HCT116 (cell line): ENCODE data around the gene BEX2. TPM values are rescaled to one million over a fixed set of nuclear protein-coding genes. Genes with fewer than 3 reads are reported as not detected.

Source experiments
- ATAC-seq: fragments of 200-7000 bp; cut with Tn5 transposase; 2 replicates; pipeline ENCODE4 v1.9.1; 2020; ENCODE audit warnings: mild to moderate bottlenecking, moderate library complexity
- BruUV-seq: library from RNA; stranded (reverse); fragments of 400-500 nt; replicated peaks from 2 replicates; lab custom pipeline; 2021; lab: Mats Ljungman, UMichigan
- CTCF ChIA-PET: fragments of 300-600 bp; sonication (Branson Sonifier 250); formaldehyde crosslinking; loops from one replicate; lab custom pipeline; 2021; ENCODE audit warnings: antibody characterized with exemption; lab: Charles Lee
- POLR2A ChIA-PET: fragments of 300-600, 350-600 bp; sonication (Branson Sonifier 250); formaldehyde crosslinking; loops from one replicate; lab custom pipeline; 2021; ENCODE audit warnings: antibody characterized with exemption; lab: Charles Lee
- RAD21 ChIA-PET, 2 experiments: fragments of 300-600 bp; sonication (Branson Sonifier 250); formaldehyde crosslinking; loops; one replicate each; lab custom pipeline; 2023; ENCODE audit warnings: low total read pairs in 2 of 2; ENCODE audit not compliant: uncharacterized antibody in 2 of 2, unreplicated experiment in 2 of 2, low non-redundant PET in 1 of 2; lab: Charles Lee
- DNase-seq: peaks from one replicate; pipeline ENCODE4 v3.0.0-alpha.2; 2010; ENCODE audit warnings: low read depth, low spot score
- H2AFZ ChIP-seq: fragments of 200-600 bp; shearing (Covaris generic), sonication (generic); 2 replicates; pipeline ENCODE4 v1.6.1; 2017; ENCODE audit warnings: low read depth, mixed run types, mixed read lengths, antibody characterized with exemption, low read length; ENCODE audit not compliant: poor library complexity, severe bottlenecking
- H3K27ac ChIP-seq: 2 replicates; pipeline ENCODE4 v1.5.1; 2012; ENCODE audit warnings: low read depth, low read length
- H3K27me3 ChIP-seq: fragments of 200-600 bp; sonication (generic); 2 replicates; pipeline ENCODE4 v1.6.1; 2016; ENCODE audit warnings: mixed run types, low read length, mixed read lengths; ENCODE audit not compliant: insufficient read depth
- H3K36me3 ChIP-seq, 2 experiments: fragments of 200-500 bp in 1 of 2; fragments of 200-600 bp in 1 of 2; sonication (Bioruptor generic) in 1 of 2; sonication (generic) in 1 of 2; 2 replicates each; pipeline versions ENCODE4 v1.5.1 to v1.6.1; 2014 to 2016; ENCODE audit warnings: low read length in 2 of 2, inconsistent platforms in 1 of 2, mixed read lengths in 1 of 2, mixed run types in 1 of 2; ENCODE audit not compliant: insufficient read depth in 2 of 2, control insufficient read depth in 1 of 2
- H3K4me1 ChIP-seq, 2 experiments: fragments of 200-600 bp in 1 of 2; sonication (generic) in 1 of 2; 2 replicates each; pipeline versions ENCODE4 v1.5.1 to v1.6.1; 2012 to 2017; ENCODE audit warnings: low read length in 2 of 2, inconsistent platforms in 1 of 2, mild to moderate bottlenecking in 1 of 2, mixed read lengths in 1 of 2, mixed run types in 1 of 2, moderate library complexity in 1 of 2; ENCODE audit not compliant: insufficient read depth in 2 of 2, control insufficient read depth in 1 of 2
- H3K4me2 ChIP-seq: fragments of 200-600 bp; sonication (generic); 2 replicates; pipeline ENCODE4 v1.6.1; 2017; ENCODE audit warnings: mixed run types, low read length, mixed read lengths
- H3K4me3 ChIP-seq, 2 experiments: fragments of 200-600 bp in 1 of 2; sonication (generic) in 1 of 2; replicated peaks in 1 of 2; 2 replicates each; pipeline ENCODE4 v1.5.1; 2011 to 2016; ENCODE audit warnings: low read length in 2 of 2, control low read depth in 1 of 2, low read depth in 1 of 2, mild to moderate bottlenecking in 1 of 2, mixed read lengths in 1 of 2, mixed run types in 1 of 2
- H3K79me2 ChIP-seq: fragments of 200-600 bp; sonication (generic); 2 replicates; pipeline ENCODE4 v1.6.1; 2017; ENCODE audit warnings: mild to moderate bottlenecking, mixed run types, low read length, moderate library complexity, mixed read lengths; ENCODE audit not compliant: insufficient read depth
- H3K9ac ChIP-seq: fragments of 200-600 bp; sonication (generic); 2 replicates; pipeline ENCODE4 v1.6.1; 2016; ENCODE audit warnings: low read length, mixed read lengths
- H3K9me2 ChIP-seq: fragments of 200-600 bp; sonication (generic), shearing (Covaris generic); 2 replicates; pipeline ENCODE4 v1.6.1; 2017; ENCODE audit warnings: mixed run types, mild to moderate bottlenecking, moderate library complexity; ENCODE audit not compliant: insufficient read depth
- H3K9me3 ChIP-seq, 2 experiments: fragments of 200-500 bp in 1 of 2; fragments of 200-600 bp in 1 of 2; sonication (Bioruptor generic) in 1 of 2; sonication (generic) in 1 of 2; 2 replicates each; pipeline ENCODE4 v1.6.1; 2014 to 2017; ENCODE audit warnings: low read length in 2 of 2, mixed read lengths in 2 of 2, inconsistent platforms in 1 of 2, low read depth in 1 of 2, mild to moderate bottlenecking in 1 of 2, mixed run types in 1 of 2, moderate library complexity in 1 of 2; ENCODE audit not compliant: control insufficient read depth in 1 of 2, insufficient read depth in 1 of 2
- H4K20me1 ChIP-seq: fragments of 200-600 bp; sonication (generic), shearing (Covaris generic); 2 replicates; pipeline ENCODE4 v1.6.1; 2017; ENCODE audit warnings: mixed run types, mild to moderate bottlenecking, moderate library complexity; ENCODE audit not compliant: insufficient read depth
- CBX3 ChIP-seq: IDR thresholded peaks from 2 replicates; pipeline ENCODE4 v1.6.1; 2012; ENCODE audit warnings: low read depth
- EGR1 ChIP-seq: IDR thresholded peaks from 2 replicates; pipeline ENCODE4 v1.6.1; 2012; ENCODE audit warnings: low read depth
- RAD21 ChIP-seq: IDR thresholded peaks from 2 replicates; pipeline ENCODE4 v1.6.1; 2012; ENCODE audit warnings: low read depth, mild to moderate bottlenecking
- SIN3A ChIP-seq: IDR thresholded peaks from 2 replicates; pipeline ENCODE4 v1.6.1; 2012; ENCODE audit warnings: low read depth
- SP1 ChIP-seq: IDR thresholded peaks from 2 replicates; pipeline ENCODE4 v1.6.1; 2012; ENCODE audit warnings: low read depth
- SRF ChIP-seq: IDR thresholded peaks from 2 replicates; pipeline ENCODE4 v1.6.1; 2012; ENCODE audit warnings: low read depth
- TCF7L2 ChIP-seq: IDR thresholded peaks from 2 replicates; pipeline ENCODE4 v1.7.0; 2011; ENCODE audit warnings: borderline replicate concordance, inconsistent platforms; ENCODE audit not compliant: insufficient read depth, insufficient read length; ENCODE audit errors: extremely low read depth
- ZFX ChIP-seq: fragments of 450-650 bp; IDR thresholded peaks from 2 replicates; pipeline ENCODE4 v1.6.1; 2017
- ZNF274 ChIP-seq: fragments of 200-500 bp; sonication (Bioruptor generic); IDR thresholded peaks from 2 replicates; pipeline ENCODE4 v1.6.1; 2014; ENCODE audit warnings: mild to moderate bottlenecking, low read depth, low read length, inconsistent platforms
- intact Hi-C: fragments of 100-400 bp; cut with micrococcal nuclease; formaldehyde crosslinking; loops from 2 replicates; pipeline ENCODE4 v1.10.0; 2022
- total RNA-seq: library from RNA; stranded (reverse); gene quantifications from one replicate; pipeline ENCODE4 v1.2.1, GENCODE V29; 2021; ENCODE audit not compliant: unreplicated experiment
- TF ChIP-seq, protein P1 (sequence below): IDR thresholded peaks from 2 replicates; pipeline ENCODE4 v1.6.1; 2011; ENCODE audit warnings: mild to moderate bottlenecking, low read length, moderate library complexity; ENCODE audit not compliant: insufficient replicate concordance; ENCODE audit errors: extremely low read depth
- TF ChIP-seq, protein P2 (sequence below): IDR thresholded peaks from 2 replicates; pipeline ENCODE4 v1.6.1; 2012; ENCODE audit warnings: low read depth

The BEX2 gene
- total RNA-seq, 1 experiment from 2014 or later, result 35.7 TPM

DNA sequence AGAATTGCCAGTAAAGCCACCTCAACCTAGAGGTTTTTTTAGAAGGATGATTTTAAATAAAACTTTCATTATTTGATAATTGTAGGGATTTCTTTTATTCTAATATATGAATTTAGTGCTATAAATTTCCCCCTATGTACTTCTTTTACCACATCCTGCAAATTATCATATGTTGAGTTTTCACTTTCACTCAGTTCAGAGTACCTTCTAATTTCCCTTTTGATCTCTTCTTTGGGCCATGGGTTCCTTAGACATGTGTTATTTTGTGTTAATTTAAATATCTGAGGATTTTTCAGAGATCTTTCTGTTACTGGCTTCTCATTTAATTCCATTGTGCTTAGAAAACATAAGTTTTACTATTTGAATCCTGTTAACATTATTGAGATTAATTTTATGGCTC, 6.1 kb downstream of the BEX2 start:
- Histone ChIP-seq H3K79me2 (no peaks in the 10 kb centered on the region), H3K4me3 (no peak overlapping the region), H2AFZ (no peak overlapping the region), H4K20me1 (no peaks in the 10 kb centered on the region), H3K9me2 (no peaks in the 10 kb centered on the region), H3K36me3 (no peaks in the 10 kb centered on the region), H3K4me1 (no peaks in the 10 kb centered on the region), H3K9ac (no peak overlapping the region), H3K4me2 (no peak overlapping the region), H3K27ac (no peak overlapping the region), H3K9me3 (no peaks in the 10 kb centered on the region), H3K27me3 (no peaks in the 10 kb centered on the region)
- intact Hi-C loops, result no loop called here
- TF ChIP-seq SP1, result no peak
- TF ChIP-seq, protein P1, sequence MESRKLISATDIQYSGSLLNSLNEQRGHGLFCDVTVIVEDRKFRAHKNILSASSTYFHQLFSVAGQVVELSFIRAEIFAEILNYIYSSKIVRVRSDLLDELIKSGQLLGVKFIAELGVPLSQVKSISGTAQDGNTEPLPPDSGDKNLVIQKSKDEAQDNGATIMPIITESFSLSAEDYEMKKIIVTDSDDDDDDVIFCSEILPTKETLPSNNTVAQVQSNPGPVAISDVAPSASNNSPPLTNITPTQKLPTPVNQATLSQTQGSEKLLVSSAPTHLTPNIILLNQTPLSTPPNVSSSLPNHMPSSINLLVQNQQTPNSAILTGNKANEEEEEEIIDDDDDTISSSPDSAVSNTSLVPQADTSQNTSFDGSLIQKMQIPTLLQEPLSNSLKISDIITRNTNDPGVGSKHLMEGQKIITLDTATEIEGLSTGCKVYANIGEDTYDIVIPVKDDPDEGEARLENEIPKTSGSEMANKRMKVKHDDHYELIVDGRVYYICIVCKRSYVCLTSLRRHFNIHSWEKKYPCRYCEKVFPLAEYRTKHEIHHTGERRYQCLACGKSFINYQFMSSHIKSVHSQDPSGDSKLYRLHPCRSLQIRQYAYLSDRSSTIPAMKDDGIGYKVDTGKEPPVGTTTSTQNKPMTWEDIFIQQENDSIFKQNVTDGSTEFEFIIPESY, result no peak
- no peak for TF ChIP-seq SRF
- no peak for TF ChIP-seq ZFX
- TF ChIP-seq, protein P2, sequence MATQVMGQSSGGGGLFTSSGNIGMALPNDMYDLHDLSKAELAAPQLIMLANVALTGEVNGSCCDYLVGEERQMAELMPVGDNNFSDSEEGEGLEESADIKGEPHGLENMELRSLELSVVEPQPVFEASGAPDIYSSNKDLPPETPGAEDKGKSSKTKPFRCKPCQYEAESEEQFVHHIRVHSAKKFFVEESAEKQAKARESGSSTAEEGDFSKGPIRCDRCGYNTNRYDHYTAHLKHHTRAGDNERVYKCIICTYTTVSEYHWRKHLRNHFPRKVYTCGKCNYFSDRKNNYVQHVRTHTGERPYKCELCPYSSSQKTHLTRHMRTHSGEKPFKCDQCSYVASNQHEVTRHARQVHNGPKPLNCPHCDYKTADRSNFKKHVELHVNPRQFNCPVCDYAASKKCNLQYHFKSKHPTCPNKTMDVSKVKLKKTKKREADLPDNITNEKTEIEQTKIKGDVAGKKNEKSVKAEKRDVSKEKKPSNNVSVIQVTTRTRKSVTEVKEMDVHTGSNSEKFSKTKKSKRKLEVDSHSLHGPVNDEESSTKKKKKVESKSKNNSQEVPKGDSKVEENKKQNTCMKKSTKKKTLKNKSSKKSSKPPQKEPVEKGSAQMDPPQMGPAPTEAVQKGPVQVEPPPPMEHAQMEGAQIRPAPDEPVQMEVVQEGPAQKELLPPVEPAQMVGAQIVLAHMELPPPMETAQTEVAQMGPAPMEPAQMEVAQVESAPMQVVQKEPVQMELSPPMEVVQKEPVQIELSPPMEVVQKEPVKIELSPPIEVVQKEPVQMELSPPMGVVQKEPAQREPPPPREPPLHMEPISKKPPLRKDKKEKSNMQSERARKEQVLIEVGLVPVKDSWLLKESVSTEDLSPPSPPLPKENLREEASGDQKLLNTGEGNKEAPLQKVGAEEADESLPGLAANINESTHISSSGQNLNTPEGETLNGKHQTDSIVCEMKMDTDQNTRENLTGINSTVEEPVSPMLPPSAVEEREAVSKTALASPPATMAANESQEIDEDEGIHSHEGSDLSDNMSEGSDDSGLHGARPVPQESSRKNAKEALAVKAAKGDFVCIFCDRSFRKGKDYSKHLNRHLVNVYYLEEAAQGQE, result no peak
- TF ChIP-seq SIN3A, result no peak
- no peak for TF ChIP-seq RAD21
- no peak for TF ChIP-seq ZNF274
- no peak for TF ChIP-seq EGR1
- TF ChIP-seq TCF7L2, result no peak
- no peak for TF ChIP-seq CBX3
- ChIA-PET POLR2A (no interaction called here), CTCF (no interaction called here), RAD21 (no interaction called here)
- no peak for DNase-seq
- ATAC-seq, result no peak
- BruUV-seq, result no TSS peak
